Esophagus squamous epithelium (tissue), 5 donors: ENCODE measurements around the gene APBB1IP. TPM values are rescaled to one million over a fixed set of nuclear protein-coding genes. Genes with fewer than 3 reads are reported as not detected.
"Not testable (repeated sequence)": the region's sequence is repeated elsewhere in the genome, so short reads cannot be mapped to it uniquely, and the experiment has no call there.

ENCODE experiments used
- DNase-seq: peaks from one replicate; lab custom pipeline; 2025; lab: John Stamatoyannopoulos, UW
- H3K27ac ChIP-seq, 4 donors: fragments of 200-600 bp; sonication (generic); one replicate each; pipeline ENCODE4 v1.5.1; 2016 to 2019; ENCODE audit warnings: mild to moderate bottlenecking in 1 of 4
- H3K27me3 ChIP-seq, 4 donors: fragments of 200-600 bp; sonication (generic); 1 replicate in 3 of 4; 2 replicates in 1 of 4; pipeline versions ENCODE4 v1.5.1 to v1.6.0; 2017 to 2021; ENCODE audit warnings: antibody characterized with exemption in 1 of 4
- H3K36me3 ChIP-seq, 3 donors: fragments of 200-600 bp; sonication (generic); one replicate each; pipeline ENCODE4 v1.5.1; 2016 to 2019
- H3K4me1 ChIP-seq, 3 donors: fragments of 200-600 bp; sonication (generic); one replicate each; pipeline ENCODE4 v1.5.1; 2017 to 2019
- H3K4me3 ChIP-seq, 4 donors: fragments of 200-600 bp; sonication (generic); 1 replicate in 3 of 4; 2 replicates in 1 of 4; pipeline ENCODE4 v1.5.1; 2016 to 2019; ENCODE audit warnings: mild to moderate bottlenecking in 2 of 4, moderate library complexity in 1 of 4
- H3K9me3 ChIP-seq, 3 donors: fragments of 200-600 bp; sonication (generic); one replicate each; pipeline ENCODE4 v1.5.1; 2016 to 2019
- POLR2A ChIP-seq, 4 donors: fragments of 450-650 bp; IDR thresholded peaks; one replicate each; pipeline ENCODE4 v1.6.1; 2017; ENCODE audit warnings: antibody characterized with exemption in 4 of 4, mild to moderate bottlenecking in 4 of 4, moderate library complexity in 3 of 4
- WGBS, 2 donors: methylation state at CpG; one replicate each; pipeline ENCODE4 v1.1.5; 2018; 5-methylcytosine and 5-hydroxymethylcytosine counted together
- intact Hi-C: fragments of 100-400 bp; cut with DNase I; formaldehyde crosslinking; loops from one replicate; pipeline ENCODE4 v1.15.0; 2022
- total RNA-seq, 4 donors: library from RNA; depleted of rRNA; stranded (reverse); fragments of >200 nt; gene quantifications; one replicate each; pipeline ENCODE4 v1.1.0, GENCODE V29; 2016
- TF ChIP-seq, protein P1 (sequence below), 6 experiments: fragments of 450-650 bp in 4 of 6; fragments of 200-600 bp in 2 of 6; sonication (generic) in 2 of 6; IDR thresholded peaks; one replicate each; pipeline ENCODE4 v1.5.1; 2016 to 2019; ENCODE audit warnings: antibody characterized with exemption in 6 of 6, mild to moderate bottlenecking in 4 of 6, moderate library complexity in 4 of 6
- donor health status: DM: yes; HTN: yes; CAD: no.

APBB1IP gene
- total RNA-seq, 4 donors from 2014 or later, result 0.45 to 5.5 (median 1.7) TPM

DNA sequence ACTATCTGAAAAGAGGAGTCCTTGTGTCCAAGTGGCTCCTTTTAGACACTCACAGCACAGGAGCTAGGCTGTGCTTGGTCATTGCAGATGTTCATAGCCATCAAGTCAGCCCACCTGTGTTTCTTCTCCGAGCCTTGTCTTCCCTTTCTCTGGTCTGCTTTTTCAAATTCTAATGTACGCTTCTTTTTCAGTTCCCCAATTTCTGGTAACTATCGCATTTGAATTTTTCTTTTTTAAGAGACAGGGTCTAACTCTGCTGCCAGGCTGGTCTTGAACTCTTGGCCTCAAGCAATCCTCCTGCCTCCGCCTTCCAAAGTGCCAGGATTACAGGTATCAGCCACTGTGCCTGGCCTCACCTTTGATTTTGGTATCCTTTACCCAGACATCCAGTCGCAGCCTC lies 18.9 kb downstream of the APBB1IP start:
- no peaks in the 10 kb centered on the region for H3K9me3 ChIP-seq
- intact Hi-C loops, result no loop called here
- WGBS, 2 donors, result 75 to 83% methylated on average over 5 of the region's 5 CpGs
- no peak overlapping the region for H3K4me3 ChIP-seq
- H3K27me3 ChIP-seq, result no peaks in the 10 kb centered on the region
- no peaks in the 10 kb centered on the region for H3K36me3 ChIP-seq
- H3K4me1 ChIP-seq, result no peaks in the 10 kb centered on the region
- no peak overlapping the region for H3K27ac ChIP-seq
- no peak for DNase-seq
- TF ChIP-seq, protein P1, sequence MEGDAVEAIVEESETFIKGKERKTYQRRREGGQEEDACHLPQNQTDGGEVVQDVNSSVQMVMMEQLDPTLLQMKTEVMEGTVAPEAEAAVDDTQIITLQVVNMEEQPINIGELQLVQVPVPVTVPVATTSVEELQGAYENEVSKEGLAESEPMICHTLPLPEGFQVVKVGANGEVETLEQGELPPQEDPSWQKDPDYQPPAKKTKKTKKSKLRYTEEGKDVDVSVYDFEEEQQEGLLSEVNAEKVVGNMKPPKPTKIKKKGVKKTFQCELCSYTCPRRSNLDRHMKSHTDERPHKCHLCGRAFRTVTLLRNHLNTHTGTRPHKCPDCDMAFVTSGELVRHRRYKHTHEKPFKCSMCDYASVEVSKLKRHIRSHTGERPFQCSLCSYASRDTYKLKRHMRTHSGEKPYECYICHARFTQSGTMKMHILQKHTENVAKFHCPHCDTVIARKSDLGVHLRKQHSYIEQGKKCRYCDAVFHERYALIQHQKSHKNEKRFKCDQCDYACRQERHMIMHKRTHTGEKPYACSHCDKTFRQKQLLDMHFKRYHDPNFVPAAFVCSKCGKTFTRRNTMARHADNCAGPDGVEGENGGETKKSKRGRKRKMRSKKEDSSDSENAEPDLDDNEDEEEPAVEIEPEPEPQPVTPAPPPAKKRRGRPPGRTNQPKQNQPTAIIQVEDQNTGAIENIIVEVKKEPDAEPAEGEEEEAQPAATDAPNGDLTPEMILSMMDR (IDR thresholded peaks at IDR 0.05), result no peak
- no peak for TF ChIP-seq POLR2A (IDR thresholded peaks at IDR 0.05)

DNA sequence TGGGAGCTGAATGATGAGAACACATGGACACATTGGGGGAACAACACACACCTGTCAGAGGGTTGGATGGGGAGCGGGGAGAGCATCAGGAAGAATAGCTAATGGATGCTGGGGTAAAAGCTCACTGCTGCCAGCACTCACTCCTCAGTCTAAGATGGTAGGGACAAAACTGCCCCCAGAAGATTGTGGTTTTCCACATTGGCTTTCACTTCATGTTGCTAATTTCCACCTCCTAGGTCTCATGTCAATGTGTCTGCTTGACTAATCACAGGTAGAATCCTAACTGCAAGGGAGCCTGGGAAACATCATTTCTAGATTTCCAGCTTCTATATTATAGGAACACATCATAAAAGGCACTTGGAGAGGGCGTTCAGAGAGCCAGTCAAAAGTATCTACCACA lies 22.6 kb downstream of the APBB1IP start:
- no peak for DNase-seq
- H3K27me3 ChIP-seq, result no peaks in the 10 kb centered on the region
- no peak overlapping the region for H3K27ac ChIP-seq
- no peaks in the 10 kb centered on the region for H3K36me3 ChIP-seq
- 78 to 82% methylated on average over 2 of the region's 2 CpGs for WGBS, 2 donors
- no peaks in the 10 kb centered on the region for H3K4me1 ChIP-seq
- intact Hi-C loops, result no loop called here
- no peak overlapping the region for H3K4me3 ChIP-seq
- TF ChIP-seq, protein P1 (IDR thresholded peaks at IDR 0.05), result no peak
- H3K9me3 ChIP-seq, result no peaks in the 10 kb centered on the region

DNA sequence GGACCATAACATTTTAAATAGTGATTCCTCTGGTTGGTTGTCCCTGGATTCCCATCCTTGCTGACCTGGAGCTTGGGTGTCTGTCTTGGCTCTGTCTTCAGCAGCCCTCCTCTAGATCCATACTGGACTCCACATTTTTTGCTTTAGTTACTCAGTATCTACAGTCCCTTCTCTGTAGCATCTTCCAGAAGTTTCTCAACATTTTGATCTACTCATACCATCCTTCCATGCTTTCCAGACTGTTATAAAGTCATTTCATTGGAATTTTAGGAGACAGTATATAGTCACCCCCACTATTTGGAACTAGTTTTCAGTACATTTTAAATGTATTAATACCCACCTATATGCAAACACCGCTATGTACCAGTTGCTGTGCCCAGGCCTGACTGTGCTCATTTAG lies 25.8 kb downstream of the APBB1IP start:
- 76 to 89% methylated on average over 1 of the region's 1 CpG for WGBS, 2 donors
- H3K27me3 ChIP-seq, result no peaks in the 10 kb centered on the region
- H3K36me3 ChIP-seq, result no peaks in the 10 kb centered on the region
- intact Hi-C loops, result no loop called here
- DNase-seq, result no peak
- H3K4me1 ChIP-seq, result no peaks in the 10 kb centered on the region
- no peak overlapping the region for H3K4me3 ChIP-seq
- no peak overlapping the region for H3K27ac ChIP-seq
- no peaks in the 10 kb centered on the region for H3K9me3 ChIP-seq
- TF ChIP-seq, protein P1 (IDR thresholded peaks at IDR 0.05), result no peak
- no peak for TF ChIP-seq POLR2A (IDR thresholded peaks at IDR 0.05)

DNA sequence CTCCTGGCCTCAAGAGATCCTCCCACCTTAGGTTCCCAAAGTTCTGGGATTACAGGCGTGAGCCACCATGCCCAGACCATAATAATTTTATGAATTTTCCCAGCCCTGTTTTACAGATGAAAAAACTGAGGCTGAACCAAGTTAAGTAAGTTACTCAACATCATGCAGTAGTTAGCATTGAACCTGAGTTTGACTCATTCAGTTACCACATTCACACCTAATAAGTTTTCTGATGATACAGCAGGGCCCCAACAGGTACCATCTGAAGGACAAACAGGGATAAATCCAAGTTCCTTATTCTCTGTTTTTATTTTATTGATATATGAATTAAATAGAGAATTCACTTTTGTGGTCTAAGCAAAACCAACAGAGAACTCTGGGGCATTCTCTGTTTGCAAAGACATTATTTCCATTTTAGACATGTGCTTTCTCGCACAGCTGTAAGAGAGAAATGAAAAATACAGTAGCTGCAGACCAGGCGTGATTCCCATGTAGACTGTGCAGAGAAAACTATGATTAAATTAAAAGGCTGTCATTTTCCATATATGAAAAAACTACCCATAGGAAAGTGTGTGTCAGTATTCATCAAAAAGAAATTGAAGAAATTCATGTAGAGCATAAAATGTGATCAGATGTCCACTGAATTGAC lies 26.6 kb downstream of the APBB1IP start:
- TF ChIP-seq, protein P1 (IDR thresholded peaks at IDR 0.05), result no peak
- TF ChIP-seq POLR2A (IDR thresholded peaks at IDR 0.05), result no peak
- 44 to 55% methylated on average over 3 of the region's 3 CpGs for WGBS, 2 donors
- Histone ChIP-seq H3K9me3 (no peaks in the 10 kb centered on the region), H3K27ac (no peak overlapping the region), H3K27me3 (no peaks in the 10 kb centered on the region), H3K36me3 (no peaks in the 10 kb centered on the region), H3K4me3 (no peak overlapping the region), H3K4me1 (no peaks in the 10 kb centered on the region)
- intact Hi-C loops, result no loop called here
- no peak for DNase-seq

DNA sequence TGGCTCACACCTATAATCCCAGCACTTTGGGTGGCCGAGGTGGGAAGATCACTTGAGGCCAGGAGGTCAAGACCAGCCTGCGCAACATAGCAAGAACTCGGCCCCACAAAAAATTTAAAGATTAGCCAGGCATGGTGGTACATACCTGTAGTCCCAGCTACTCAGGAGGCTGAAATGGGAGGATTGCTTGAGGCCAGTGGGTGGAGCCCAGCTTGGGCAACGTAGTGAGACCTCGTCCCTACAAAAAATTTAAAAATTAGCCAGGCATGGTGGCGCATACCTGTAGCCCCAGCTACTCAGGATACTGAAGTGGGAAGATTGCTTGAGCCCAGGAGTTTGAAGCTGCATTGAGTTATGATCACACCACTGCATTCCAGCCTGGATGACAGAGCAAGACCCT lies 28.4 kb downstream of the APBB1IP start:
- intact Hi-C loops, H3K9me3 ChIP-seq, H3K27me3 ChIP-seq, H3K4me1 ChIP-seq, H3K27ac ChIP-seq, H3K4me3 ChIP-seq, DNase-seq, H3K36me3 ChIP-seq: not testable (repeated sequence)
- 86 to 88% methylated on average over 6 of the region's 6 CpGs for WGBS, 2 donors

DNA sequence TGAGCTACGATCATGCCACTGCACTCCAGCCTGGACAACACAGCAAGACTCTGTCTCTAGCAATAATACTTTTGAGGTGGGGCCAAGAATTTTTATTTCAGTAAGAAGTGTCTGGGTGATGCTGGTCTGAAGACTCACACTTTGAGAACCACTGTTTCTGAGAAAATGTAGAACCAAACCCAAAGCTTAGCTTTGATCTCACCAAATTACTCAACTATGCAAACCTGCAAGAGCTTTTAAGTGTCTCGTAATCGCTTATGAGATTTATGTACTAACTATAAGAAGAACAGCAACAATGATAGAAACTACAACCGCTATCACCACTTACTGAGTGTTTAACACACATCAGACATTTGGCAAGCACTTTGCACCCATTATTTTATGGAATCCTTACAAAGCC lies 29.5 kb downstream of the APBB1IP start:
- H3K9me3 ChIP-seq, result no peaks in the 10 kb centered on the region
- no peak overlapping the region for H3K4me3 ChIP-seq
- H3K27me3 ChIP-seq, result no peaks in the 10 kb centered on the region
- H3K27ac ChIP-seq, result no peak overlapping the region
- H3K36me3 ChIP-seq, result no peaks in the 10 kb centered on the region
- no peaks in the 10 kb centered on the region for H3K4me1 ChIP-seq
- intact Hi-C loops, result no loop called here
- DNase-seq, result no peak
- WGBS, 2 donors, result 63 to 83% methylated on average over 4 of the region's 4 CpGs
- TF ChIP-seq POLR2A (IDR thresholded peaks at IDR 0.05), result no peak
- TF ChIP-seq, protein P1 (IDR thresholded peaks at IDR 0.05), result no peak
